Activated CD4-positive, alpha-beta T cell treated with anti-CD3 and anti-CD28 coated beads, Interleukin-2, amount 10 ng/mL, durations not matched to agents 7 days and 5 days (primary cell): ENCODE data around the gene FLII. TPM values are rescaled to one million over a fixed set of nuclear protein-coding genes. Genes with fewer than 3 reads are reported as not detected.
"Not testable (repeated sequence)": the region's sequence is repeated elsewhere in the genome, so short reads cannot be mapped to it uniquely, and the experiment has no call there.

Experiments
- CTCF ChIA-PET: fragments of 350-600 bp; sonication (Branson Sonifier 250); formaldehyde crosslinking; loops from one replicate; lab custom pipeline; 2021; ENCODE audit warnings: antibody characterized with exemption; lab: Charles Lee
- POLR2A ChIA-PET: fragments of 350-600 bp; sonication (Branson Sonifier 250); formaldehyde crosslinking; loops from one replicate; lab custom pipeline; 2021; ENCODE audit warnings: antibody characterized with exemption; lab: Charles Lee
- DNase-seq: peaks from one replicate; pipeline ENCODE4 v3.0.0-alpha.2; 2020
- H3K27ac Mint-ChIP-seq: one replicate; pipeline ENCODE4 v1.8.0; 2021; ENCODE audit warnings: mild to moderate bottlenecking, moderate library complexity, mixed read lengths
- H3K27me3 Mint-ChIP-seq: one replicate; pipeline ENCODE4 v1.8.0; 2021; ENCODE audit warnings: mixed read lengths
- H3K36me3 Mint-ChIP-seq: one replicate; pipeline ENCODE4 v1.8.0; 2021; ENCODE audit warnings: low read depth, mixed read lengths
- H3K4me1 Mint-ChIP-seq: one replicate; pipeline ENCODE4 v1.8.0; 2021; ENCODE audit warnings: mixed read lengths
- H3K4me3 Mint-ChIP-seq: one replicate; pipeline ENCODE4 v1.8.0; 2021; ENCODE audit warnings: mild to moderate bottlenecking, moderate library complexity, mixed read lengths
- H3K9me3 Mint-ChIP-seq: one replicate; pipeline ENCODE4 v1.8.0; 2021; ENCODE audit warnings: mixed read lengths
- total RNA-seq, 2 experiments: library from RNA; stranded (reverse); gene quantifications; one replicate each; pipeline ENCODE4 v1.2.3, GENCODE V29; 2021

Gene FLII
- total RNA-seq, 2 experiments from 2014 or later = 323 to 328 TPM

DNA sequence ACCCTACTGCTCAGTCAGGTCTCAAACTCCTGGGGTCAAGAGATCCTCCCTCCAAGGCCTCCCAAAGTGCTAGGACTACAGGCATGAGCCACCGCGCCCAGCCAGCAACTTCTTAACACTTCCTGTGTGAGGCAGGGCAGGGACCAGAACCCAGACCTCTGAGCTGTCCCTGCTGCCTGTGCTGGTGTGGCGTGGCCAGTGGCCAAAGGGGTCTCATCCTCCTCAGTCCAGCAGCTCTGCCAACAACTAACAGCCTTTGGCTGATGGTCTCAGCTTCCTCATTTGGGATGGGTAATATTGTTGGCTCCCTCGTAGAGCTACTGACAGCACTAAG lies 34.5 kb downstream of the FLII start:
- Mint-ChIP-seq H3K36me3 (no peaks in the 10 kb centered on the region), H3K27ac (no peak overlapping the region), H3K4me3 (no peak overlapping the region), H3K27me3 (no peaks in the 10 kb centered on the region), H3K9me3 (no peaks in the 10 kb centered on the region), H3K4me1 (peaks cover 28% of the 10 kb centered on the region)
- ChIA-PET CTCF (interaction anchor here (0.5 to 1.7 kb wide), 6 partner anchors 11 to 35 kb away, joined by 3 to 6 read pairs (median 3); no protein-coding TSS in a partner anchor), POLR2A (interaction anchor here (0.6 kb wide), 2 partner anchors 9 to 37 kb away, joined by 3 read pairs; no protein-coding TSS in a partner anchor)
- no peak for DNase-seq

DNA sequence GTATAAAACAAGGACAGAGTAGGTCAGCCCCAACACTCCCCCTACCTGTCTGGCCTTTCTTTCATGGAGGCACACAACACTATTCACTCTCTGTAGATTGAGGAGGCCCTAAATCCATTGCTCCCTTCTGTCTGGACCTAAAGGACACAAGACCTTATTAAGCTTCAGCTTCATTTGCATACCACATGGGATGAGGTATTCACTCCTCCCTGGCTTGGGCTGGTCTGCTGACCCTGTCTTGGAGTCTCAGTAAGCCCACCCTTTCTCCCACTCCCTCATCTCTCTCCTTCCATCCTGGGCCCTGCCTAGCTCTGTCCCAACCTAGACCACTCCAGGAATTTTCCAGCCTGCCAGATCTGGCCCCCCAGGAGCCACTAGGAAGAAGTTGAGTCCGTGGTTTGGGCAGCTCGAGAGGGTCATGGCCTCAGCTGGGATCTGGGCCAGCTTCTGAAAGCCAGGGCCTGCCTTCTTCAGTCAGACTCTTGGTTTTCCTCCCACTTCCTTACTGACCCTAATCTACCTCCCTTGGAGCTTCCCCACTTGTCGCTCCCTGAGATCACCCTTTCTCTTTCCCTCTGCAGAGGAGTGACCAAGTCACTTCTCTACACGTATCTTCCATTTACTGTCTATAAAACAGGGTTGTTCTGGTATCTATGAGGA lies 39.7 kb downstream of the FLII start:
- Mint-ChIP-seq H3K4me1 (no peaks in the 10 kb centered on the region), H3K4me3 (no peak overlapping the region), H3K27me3 (no peaks in the 10 kb centered on the region), H3K27ac (no peak overlapping the region), H3K36me3 (no peaks in the 10 kb centered on the region), H3K9me3 (no peaks in the 10 kb centered on the region)
- ChIA-PET CTCF (interaction anchor here (1.3 kb wide), 1 partner anchor 17 kb away, joined by 4 read pairs; no protein-coding TSS in a partner anchor), POLR2A (no interaction called here)
- DNase-seq = no peak

DNA sequence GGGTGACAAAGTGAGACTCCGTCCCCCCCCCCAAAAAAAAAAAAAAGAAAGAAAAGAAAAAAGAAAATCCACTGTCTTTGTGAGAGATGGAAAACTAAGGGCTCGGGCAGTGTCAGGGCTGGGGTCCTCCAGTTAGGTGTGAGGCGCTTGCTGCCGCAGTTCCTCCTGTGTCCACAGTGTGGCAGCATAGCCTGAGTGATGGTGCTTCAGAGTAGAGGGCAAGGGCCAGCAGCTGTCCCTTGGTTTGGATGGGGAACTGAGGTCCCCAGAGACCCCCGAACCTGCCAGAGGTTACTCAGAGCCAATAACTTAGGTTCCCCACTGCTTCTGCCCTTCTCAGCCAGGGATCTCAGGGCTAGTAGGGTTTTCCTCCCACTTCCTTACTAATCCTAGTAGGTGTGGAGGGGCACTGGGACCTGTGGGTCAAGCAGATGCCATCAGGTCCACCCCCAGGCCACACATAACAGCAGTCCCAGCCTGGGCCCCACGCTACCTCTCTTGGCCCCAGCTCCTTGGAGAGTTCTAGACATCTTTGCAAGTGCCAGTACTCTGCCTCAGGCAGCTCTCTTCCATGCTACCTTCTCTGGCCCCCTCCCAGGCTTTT lies 41.0 kb downstream of the FLII start:
- Mint-ChIP-seq H3K9me3 (no peaks in the 10 kb centered on the region), H3K27ac (no peak overlapping the region), H3K27me3 (no peaks in the 10 kb centered on the region), H3K4me3 (no peak overlapping the region), H3K4me1 (no peaks in the 10 kb centered on the region), H3K36me3 (no peaks in the 10 kb centered on the region)
- CTCF ChIA-PET = interaction anchor here (0.6 to 1.5 kb wide), 10 partner anchors 9 to 1229 kb away, joined by 3 to 10 read pairs (median 4); no protein-coding TSS in a partner anchor
- POLR2A ChIA-PET = no interaction called here
- peak; percentile 79 for DNase-seq

- H3K4me3 Mint-ChIP-seq, H3K9me3 Mint-ChIP-seq, H3K36me3 Mint-ChIP-seq, H3K4me1 Mint-ChIP-seq, H3K27me3 Mint-ChIP-seq, POLR2A ChIA-PET, DNase-seq, H3K27ac Mint-ChIP-seq: not testable (repeated sequence)
- CTCF ChIA-PET = interaction anchor here (0.6 to 1.5 kb wide), 9 partner anchors 10 to 1228 kb away, joined by 3 to 10 read pairs (median 4); no protein-coding TSS in a partner anchor
Observed at GRCh38 chr17:18216906-18217305, 41.6 kb downstream of the FLII start.

DNA sequence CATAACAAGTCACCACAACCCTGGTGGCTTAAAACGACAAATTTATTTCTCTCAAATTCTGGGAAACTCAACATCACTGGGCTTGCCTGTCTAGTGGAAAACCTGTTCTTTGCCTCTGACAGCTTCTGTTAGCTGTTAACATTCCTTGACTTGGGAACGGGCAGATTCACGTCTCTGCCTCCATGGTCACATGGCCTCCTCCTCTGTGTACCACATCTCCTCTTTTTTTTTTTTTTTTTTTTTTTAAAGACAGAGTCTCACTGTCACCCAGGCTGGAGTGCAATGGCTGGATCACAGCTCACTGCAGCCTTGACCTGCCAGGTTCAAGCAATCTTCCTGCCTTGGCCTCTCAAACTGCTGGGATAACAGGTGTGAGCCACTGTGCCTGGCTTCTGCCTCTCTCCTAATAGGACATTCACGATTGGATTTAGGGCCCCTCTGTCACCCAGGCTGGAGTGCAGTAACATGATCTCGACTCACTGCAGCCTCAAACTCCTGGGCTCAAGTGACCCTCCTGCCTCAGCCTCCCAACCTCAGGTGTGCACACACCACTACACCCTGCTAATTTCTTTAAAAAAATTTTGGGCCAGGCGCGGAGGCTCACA lies 44.8 kb downstream of the FLII start:
- ChIA-PET POLR2A (no interaction called here), CTCF (interaction anchor here (0.6 to 0.7 kb wide), 2 partner anchors 10 to 51 kb away, joined by 3 to 4 read pairs; no protein-coding TSS in a partner anchor)
- Mint-ChIP-seq H3K36me3 (peaks cover 10% of the 10 kb centered on the region), H3K9me3 (no peaks in the 10 kb centered on the region), H3K4me1 (no peaks in the 10 kb centered on the region), H3K27me3 (no peaks in the 10 kb centered on the region), H3K4me3 (no peak overlapping the region), H3K27ac (no peak overlapping the region)
- DNase-seq = no peak

- ChIA-PET POLR2A (no interaction called here), CTCF (interaction anchor here (2.2 kb wide), 1 partner anchor 11 kb away, joined by 6 read pairs; no protein-coding TSS in a partner anchor)
- H3K27ac Mint-ChIP-seq = no peak overlapping the region
- H3K4me1 Mint-ChIP-seq = no peaks in the 10 kb centered on the region
- no peak overlapping the region for H3K4me3 Mint-ChIP-seq
- no peaks in the 10 kb centered on the region for H3K9me3 Mint-ChIP-seq
- H3K27me3 Mint-ChIP-seq = no peaks in the 10 kb centered on the region
- DNase-seq = no peak
- H3K36me3 Mint-ChIP-seq = peaks cover 26% of the 10 kb centered on the region
Observed at GRCh38 chr17:18208092-18208491, 50.4 kb downstream of the FLII start.

- Mint-ChIP-seq H3K4me3 (no peak overlapping the region), H3K27ac (no peak overlapping the region), H3K9me3 (no peaks in the 10 kb centered on the region), H3K36me3 (peaks cover 26% of the 10 kb centered on the region), H3K27me3 (no peaks in the 10 kb centered on the region), H3K4me1 (no peaks in the 10 kb centered on the region)
- ChIA-PET CTCF (interaction anchor here (2.2 kb wide), 1 partner anchor 10 kb away, joined by 6 read pairs; no protein-coding TSS in a partner anchor), POLR2A (no interaction called here)
- no peak for DNase-seq
Observed at GRCh38 chr17:18206962-18207361, 51.6 kb downstream of the FLII start.

GRCh38 chr17:18205861-18206260 lies 52.7 kb downstream of the FLII start:
- Mint-ChIP-seq H3K4me1 (peaks cover under 1% of the 10 kb centered on the region), H3K36me3 (peaks cover 28% of the 10 kb centered on the region), H3K27ac (no peak overlapping the region), H3K4me3 (no peak overlapping the region), H3K27me3 (no peaks in the 10 kb centered on the region), H3K9me3 (no peaks in the 10 kb centered on the region)
- POLR2A ChIA-PET = no interaction called here
- no peak for DNase-seq
- CTCF ChIA-PET = interaction anchor here (1.0 kb wide), 1 partner anchor 13 kb away, joined by 3 read pairs; no protein-coding TSS in a partner anchor

DNA sequence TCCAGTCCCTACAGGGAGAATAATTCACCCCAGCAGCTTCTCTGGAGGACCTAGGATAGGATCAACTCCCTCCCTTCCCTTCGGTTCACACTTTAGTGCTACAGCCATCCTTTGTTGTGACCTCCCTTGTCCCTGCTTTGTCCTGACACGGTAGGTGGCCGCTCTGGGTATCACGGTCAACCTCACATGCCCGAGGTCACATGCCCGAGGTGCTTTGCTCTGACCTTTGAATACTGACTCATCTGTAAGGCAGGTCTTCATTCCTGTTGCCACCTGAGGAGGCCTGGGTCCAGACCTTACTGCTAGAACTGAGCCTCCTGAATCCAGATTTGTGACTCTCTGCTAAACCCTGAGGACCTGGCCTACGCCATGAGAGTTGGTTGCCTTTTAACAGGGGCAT lies 55.2 kb downstream of the FLII start:
- Mint-ChIP-seq H3K36me3 (peaks cover 18% of the 10 kb centered on the region), H3K27me3 (no peaks in the 10 kb centered on the region), H3K27ac (no peak overlapping the region), H3K9me3 (no peaks in the 10 kb centered on the region), H3K4me1 (peaks cover 6% of the 10 kb centered on the region), H3K4me3 (no peak overlapping the region)
- no peak for DNase-seq
- CTCF ChIA-PET = interaction anchor here (1.1 kb wide), 2 partner anchors 10 to 11 kb away, joined by 3 to 4 read pairs; no protein-coding TSS in a partner anchor
- POLR2A ChIA-PET = no interaction called here

- no peak overlapping the region for H3K4me3 Mint-ChIP-seq
- no peaks in the 10 kb centered on the region for H3K27me3 Mint-ChIP-seq
- ChIA-PET CTCF (interaction anchor here (1.4 to 4.0 kb wide), 4 partner anchors 12 to 18 kb away, joined by 4 to 13 read pairs (median 7); no protein-coding TSS in a partner anchor), POLR2A (no interaction called here)
- DNase-seq = no peak
- H3K36me3 Mint-ChIP-seq = peaks cover 24% of the 10 kb centered on the region
- H3K27ac Mint-ChIP-seq = no peak overlapping the region
- H3K9me3 Mint-ChIP-seq = no peaks in the 10 kb centered on the region
- peaks cover 7% of the 10 kb centered on the region for H3K4me1 Mint-ChIP-seq
Observed at GRCh38 chr17:18201108-18201507, 57.4 kb downstream of the FLII start.

GRCh38 chr17:18198530-18198929 lies 60.0 kb downstream of the FLII start:
- peaks cover 13% of the 10 kb centered on the region for H3K4me1 Mint-ChIP-seq
- no peak overlapping the region for H3K27ac Mint-ChIP-seq
- H3K9me3 Mint-ChIP-seq = no peaks in the 10 kb centered on the region
- no peak for DNase-seq
- POLR2A ChIA-PET = no interaction called here
- H3K36me3 Mint-ChIP-seq = peaks cover 31% of the 10 kb centered on the region
- no peaks in the 10 kb centered on the region for H3K27me3 Mint-ChIP-seq
- CTCF ChIA-PET = interaction anchor here (0.6 to 4.0 kb wide), 6 partner anchors 8 to 334 kb away, joined by 3 to 10 read pairs (median 6); partner anchors contain the start of gene ALKBH5
- no peak overlapping the region for H3K4me3 Mint-ChIP-seq

GRCh38 chr17:18197535-18198194 lies 60.9 kb downstream of the FLII start:
- no peak for DNase-seq
- Mint-ChIP-seq H3K27ac (no peak overlapping the region), H3K9me3 (no peaks in the 10 kb centered on the region), H3K4me3 (no peak overlapping the region), H3K27me3 (no peaks in the 10 kb centered on the region), H3K36me3 (peaks cover 33% of the 10 kb centered on the region), H3K4me1 (peaks cover 13% of the 10 kb centered on the region)
- ChIA-PET CTCF (interaction anchor here (0.8 to 2.7 kb wide), 6 partner anchors 9 to 23 kb away, joined by 3 to 10 read pairs (median 4); partner anchors contain the start of gene ALKBH5), POLR2A (no interaction called here)
